ENCODE measurements around the gene ERICH4.

ERICH4 gene

GRCh38 chr19:41435936-41436673 lies 6.9 kb upstream of the ERICH4 start:
- no peak for DNase-seq

- no peak for DNase-seq
These were observed 6.3 kb upstream of the ERICH4 start for GRCh38 chr19:41436674-41436951.

- no peak for DNase-seq
These were observed 4.9 kb upstream of the ERICH4 start for GRCh38 chr19:41437944-41438574.

GRCh38 chr19:41439441-41440222 lies 3.3 kb upstream of the ERICH4 start, which contains the start of gene DMAC2:
Gene DMAC2 (minus strand): TSS chr19:41439912. CDS start chr19:41439899, 13 bp downstream.
- DNase-seq, result peak; percentile 98

GRCh38 chr19:41441321-41441945 lies 1.5 kb upstream of the ERICH4 start:
- no peak for DNase-seq

- no peak for DNase-seq
These were observed 978 bp downstream of the ERICH4 start for GRCh38 chr19:41443813-41444455.

GRCh38 chr19:41445575-41445974 lies 2.6 kb downstream of the ERICH4 start:
- DNase-seq, result no peak

GRCh38 chr19:41447732-41448332 lies 4.9 kb downstream of the ERICH4 start:
- no peak for DNase-seq

- peak; percentile 80 for DNase-seq
These were observed 6.3 kb downstream of the ERICH4 start for GRCh38 chr19:41449079-41449864.

- DNase-seq, result no peak
These were observed 6.9 kb downstream of the ERICH4 start for GRCh38 chr19:41449865-41450178.

GRCh38 chr19:41452584-41453275 lies 9.8 kb downstream of the ERICH4 start:
- DNase-seq, result no peak

- no peak for DNase-seq
These were observed 13.0 kb downstream of the ERICH4 start for GRCh38 chr19:41455936-41456335.

- no peak for DNase-seq
These were observed 13.5 kb downstream of the ERICH4 start for GRCh38 chr19:41456342-41456918.

GRCh38 chr19:41457241-41457640 lies 14.3 kb downstream of the ERICH4 start:
- peak; percentile 76 for DNase-seq

- no peak for DNase-seq
These were observed 19.5 kb downstream of the ERICH4 start for GRCh38 chr19:41462497-41462896.

- peak; percentile 12 for DNase-seq
These were observed 20.6 kb downstream of the ERICH4 start for GRCh38 chr19:41463257-41464256.

- DNase-seq, result no peak
These were observed 33.6 kb downstream of the ERICH4 start for GRCh38 chr19:41476583-41476982.

- no peak for DNase-seq
These were observed 35.2 kb downstream of the ERICH4 start for GRCh38 chr19:41478171-41478570.
